Colonic mucosa (tissue), 4 donors: Measurements from ENCODE around the gene ARID5A. TPM values are rescaled to one million over a fixed set of nuclear protein-coding genes. Genes with fewer than 3 reads are reported as not detected.

Experiments used
- DNase-seq: peaks from one replicate; pipeline ENCODE4 v3.0.0-alpha.2; 2020
- H3K27ac ChIP-seq: fragments of 200-600 bp; one replicate; pipeline ENCODE4 v1.8.0; 2021
- H3K27me3 ChIP-seq: fragments of 200-600 bp; one replicate; pipeline ENCODE4 v1.8.0; 2021
- H3K36me3 ChIP-seq: fragments of 200-600 bp; one replicate; pipeline ENCODE4 v1.8.0; 2021
- H3K4me1 ChIP-seq: fragments of 200-600 bp; one replicate; pipeline ENCODE4 v1.8.0; 2021; ENCODE audit warnings: mild to moderate bottlenecking
- H3K4me3 ChIP-seq: fragments of 200-600 bp; one replicate; pipeline ENCODE4 v1.8.0; 2021
- H3K9ac ChIP-seq, 2 donors: one replicate each; pipeline ENCODE4 v1.7.0; 2013; ENCODE audit warnings: control low read depth in 2 of 2, low read depth in 2 of 2, low read length in 2 of 2
- H3K9me3 ChIP-seq: fragments of 200-600 bp; one replicate; pipeline ENCODE4 v1.8.0; 2021
- intact Hi-C: fragments of 100-400 bp; cut with DNase I; formaldehyde crosslinking; loops from one replicate; pipeline ENCODE4 v1.14.1; 2022
- total RNA-seq, 2 donors: library from RNA; stranded (reverse); fragmentation: NEBNext Ultra II Directional in 1 of 2; extraction: Animal tissue kit (Norgen Biotek cat#: 25700) in 1 of 2; gene quantifications; one replicate each; pipeline ENCODE4 v1.2.1, GENCODE V29; 2021
- TF ChIP-seq, protein P1 (sequence below): fragments of 200-600 bp; IDR thresholded peaks from one replicate; pipeline ENCODE4 v1.8.0; 2022; ENCODE audit warnings: antibody characterized with exemption, mild to moderate bottlenecking
- donor health status: healthy.
- donor health status: DM: no; HTN: no; CAD: no.
- donor health status: DM: no; HTN: no; CAD: no.

The ARID5A gene
- total RNA-seq, 2 donors from 2014 or later, result 6.9 to 16.4 TPM

- Histone ChIP-seq H3K4me3 (no peak overlapping the region), H3K36me3 (no peaks in the 10 kb centered on the region), H3K9me3 (no peaks in the 10 kb centered on the region), H3K9ac (no peak overlapping the region), H3K27me3 (no peaks in the 10 kb centered on the region), H3K4me1 (no peaks in the 10 kb centered on the region), H3K27ac (no peak overlapping the region)
- TF ChIP-seq, protein P1, sequence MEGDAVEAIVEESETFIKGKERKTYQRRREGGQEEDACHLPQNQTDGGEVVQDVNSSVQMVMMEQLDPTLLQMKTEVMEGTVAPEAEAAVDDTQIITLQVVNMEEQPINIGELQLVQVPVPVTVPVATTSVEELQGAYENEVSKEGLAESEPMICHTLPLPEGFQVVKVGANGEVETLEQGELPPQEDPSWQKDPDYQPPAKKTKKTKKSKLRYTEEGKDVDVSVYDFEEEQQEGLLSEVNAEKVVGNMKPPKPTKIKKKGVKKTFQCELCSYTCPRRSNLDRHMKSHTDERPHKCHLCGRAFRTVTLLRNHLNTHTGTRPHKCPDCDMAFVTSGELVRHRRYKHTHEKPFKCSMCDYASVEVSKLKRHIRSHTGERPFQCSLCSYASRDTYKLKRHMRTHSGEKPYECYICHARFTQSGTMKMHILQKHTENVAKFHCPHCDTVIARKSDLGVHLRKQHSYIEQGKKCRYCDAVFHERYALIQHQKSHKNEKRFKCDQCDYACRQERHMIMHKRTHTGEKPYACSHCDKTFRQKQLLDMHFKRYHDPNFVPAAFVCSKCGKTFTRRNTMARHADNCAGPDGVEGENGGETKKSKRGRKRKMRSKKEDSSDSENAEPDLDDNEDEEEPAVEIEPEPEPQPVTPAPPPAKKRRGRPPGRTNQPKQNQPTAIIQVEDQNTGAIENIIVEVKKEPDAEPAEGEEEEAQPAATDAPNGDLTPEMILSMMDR, result no peak
- intact Hi-C loops, result no loop called here
- no peak for DNase-seq
Observed at GRCh38 chr2:96564563-96564962, 28.0 kb downstream of the ARID5A start.

GRCh38 chr2:96565111-96565510 lies 28.6 kb downstream of the ARID5A start:
- Histone ChIP-seq H3K27me3 (no peaks in the 10 kb centered on the region), H3K36me3 (no peaks in the 10 kb centered on the region)
- intact Hi-C loops, result no loop called here

GRCh38 chr2:96568094-96568493 lies 31.5 kb downstream of the ARID5A start:
- no peak for DNase-seq
- intact Hi-C loops, result no loop called here
- no peak overlapping the region for H3K27ac ChIP-seq

More at GRCh38 chr2:96565111-96565510, 28.6 kb downstream of the ARID5A start:
- DNase-seq, result no peak
- Histone ChIP-seq H3K9me3 (no peaks in the 10 kb centered on the region), H3K27ac (no peak overlapping the region), H3K4me3 (no peak overlapping the region), H3K9ac (no peak overlapping the region), H3K4me1 (no peaks in the 10 kb centered on the region)
- TF ChIP-seq, protein P1, result no peak

DNA sequence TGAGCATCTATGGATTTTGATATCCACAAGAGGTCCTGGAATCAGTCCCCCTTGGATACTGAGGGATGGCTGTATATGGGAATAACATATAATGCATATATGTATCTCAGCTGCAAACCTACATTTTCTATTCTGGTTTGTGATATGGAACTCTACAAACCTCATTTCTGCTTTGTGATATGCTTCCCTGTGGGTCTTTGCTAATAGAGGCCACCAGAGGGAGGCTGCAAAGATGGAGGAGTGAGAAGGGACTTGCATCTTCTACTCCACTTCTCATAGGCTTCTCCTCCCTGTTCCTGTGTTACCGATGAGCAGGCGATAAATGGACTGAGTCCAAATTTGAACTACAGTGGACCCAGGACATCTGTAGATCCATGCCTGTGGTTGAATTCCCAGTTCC lies 37.8 kb downstream of the ARID5A start:
- H3K9me3 ChIP-seq, result no peaks in the 10 kb centered on the region
- H3K27ac ChIP-seq, result no peak overlapping the region
- intact Hi-C loops, result no loop called here
- H3K36me3 ChIP-seq, result no peaks in the 10 kb centered on the region
- H3K9ac ChIP-seq, result no peak overlapping the region
- no peak for DNase-seq
- TF ChIP-seq, protein P1, result no peak
- no peaks in the 10 kb centered on the region for H3K27me3 ChIP-seq
- H3K4me1 ChIP-seq, result no peaks in the 10 kb centered on the region
- H3K4me3 ChIP-seq, result no peak overlapping the region

More at GRCh38 chr2:96568094-96568493, 31.5 kb downstream of the ARID5A start:
- no peaks in the 10 kb centered on the region for H3K4me1 ChIP-seq
- H3K27me3 ChIP-seq, result no peaks in the 10 kb centered on the region
- no peak overlapping the region for H3K4me3 ChIP-seq
- no peaks in the 10 kb centered on the region for H3K9me3 ChIP-seq
- TF ChIP-seq, protein P1, result no peak
- no peaks in the 10 kb centered on the region for H3K36me3 ChIP-seq
- no peak overlapping the region for H3K9ac ChIP-seq

DNA sequence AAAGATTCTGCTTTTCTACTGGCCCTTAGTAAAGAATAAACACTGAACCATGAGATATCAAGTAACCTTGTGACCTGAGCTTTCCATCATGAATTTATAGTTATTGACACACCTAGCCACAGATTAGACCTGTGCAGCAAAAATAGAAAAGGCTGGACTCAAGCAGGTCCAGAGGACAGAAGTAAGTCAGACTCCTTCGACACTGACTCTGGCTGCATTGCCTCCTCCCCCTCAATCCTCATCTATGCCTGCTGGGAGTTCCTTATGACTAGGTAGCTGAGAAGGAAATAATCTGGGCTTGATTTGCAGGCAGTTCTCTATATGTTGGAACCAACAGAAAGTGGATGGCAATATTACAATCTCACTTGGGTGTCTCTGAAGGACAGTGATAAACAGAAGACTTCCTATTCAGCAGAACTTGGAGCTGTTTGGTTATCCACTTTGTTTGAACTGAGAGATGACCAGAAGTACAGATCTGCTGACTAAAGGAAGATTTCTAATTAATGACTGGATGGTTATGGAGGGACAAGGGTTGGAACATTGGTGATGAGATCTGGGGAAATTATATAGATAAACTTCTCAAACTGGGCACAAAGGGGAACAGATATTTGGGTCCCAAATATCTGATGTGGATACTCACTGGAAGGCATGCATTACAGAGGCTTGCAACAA lies 39.4 kb downstream of the ARID5A start:
- H3K9me3 ChIP-seq, result no peaks in the 10 kb centered on the region
- no peak overlapping the region for H3K9ac ChIP-seq
- no peak for DNase-seq
- TF ChIP-seq, protein P1, result no peak
- no peaks in the 10 kb centered on the region for H3K4me1 ChIP-seq
- no peaks in the 10 kb centered on the region for H3K36me3 ChIP-seq
- H3K27ac ChIP-seq, result peak overlapping the region; percentile 6
- intact Hi-C loops, result no loop called here
- H3K27me3 ChIP-seq, result no peaks in the 10 kb centered on the region
- H3K4me3 ChIP-seq, result no peak overlapping the region
